GM12801 (cell line): ENCODE data around the gene NUCB1.

Source experiments
- TF ChIP-seq, protein P1 (sequence below): IDR thresholded peaks from one replicate; pipeline ENCODE4 v1.5.1; 2011; ENCODE audit warnings: control low read depth; ENCODE audit not compliant: insufficient read length; ENCODE audit errors: extremely low read depth

Gene NUCB1

DNA sequence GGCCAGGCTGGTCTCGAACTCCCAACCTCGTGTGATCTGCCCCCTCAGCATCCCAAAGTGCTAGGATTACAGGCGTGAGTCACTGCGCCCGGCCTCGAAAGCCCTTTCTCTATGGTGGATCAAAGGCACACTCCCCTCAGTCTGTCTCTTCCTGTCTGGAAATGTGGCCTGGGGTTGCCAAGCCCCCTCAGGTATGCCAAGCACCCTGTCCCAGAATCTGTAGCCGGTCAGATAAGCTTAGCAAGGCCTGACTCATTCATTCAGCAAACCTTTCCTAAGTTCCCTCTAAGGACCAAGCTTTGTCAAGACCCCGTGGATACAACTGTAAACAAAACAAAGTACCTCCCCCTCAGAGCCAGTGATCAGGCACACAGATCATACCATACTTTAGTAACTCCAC, 14.1 kb downstream of the NUCB1 start:
- TF ChIP-seq, protein P1, sequence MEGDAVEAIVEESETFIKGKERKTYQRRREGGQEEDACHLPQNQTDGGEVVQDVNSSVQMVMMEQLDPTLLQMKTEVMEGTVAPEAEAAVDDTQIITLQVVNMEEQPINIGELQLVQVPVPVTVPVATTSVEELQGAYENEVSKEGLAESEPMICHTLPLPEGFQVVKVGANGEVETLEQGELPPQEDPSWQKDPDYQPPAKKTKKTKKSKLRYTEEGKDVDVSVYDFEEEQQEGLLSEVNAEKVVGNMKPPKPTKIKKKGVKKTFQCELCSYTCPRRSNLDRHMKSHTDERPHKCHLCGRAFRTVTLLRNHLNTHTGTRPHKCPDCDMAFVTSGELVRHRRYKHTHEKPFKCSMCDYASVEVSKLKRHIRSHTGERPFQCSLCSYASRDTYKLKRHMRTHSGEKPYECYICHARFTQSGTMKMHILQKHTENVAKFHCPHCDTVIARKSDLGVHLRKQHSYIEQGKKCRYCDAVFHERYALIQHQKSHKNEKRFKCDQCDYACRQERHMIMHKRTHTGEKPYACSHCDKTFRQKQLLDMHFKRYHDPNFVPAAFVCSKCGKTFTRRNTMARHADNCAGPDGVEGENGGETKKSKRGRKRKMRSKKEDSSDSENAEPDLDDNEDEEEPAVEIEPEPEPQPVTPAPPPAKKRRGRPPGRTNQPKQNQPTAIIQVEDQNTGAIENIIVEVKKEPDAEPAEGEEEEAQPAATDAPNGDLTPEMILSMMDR: no peak

DNA sequence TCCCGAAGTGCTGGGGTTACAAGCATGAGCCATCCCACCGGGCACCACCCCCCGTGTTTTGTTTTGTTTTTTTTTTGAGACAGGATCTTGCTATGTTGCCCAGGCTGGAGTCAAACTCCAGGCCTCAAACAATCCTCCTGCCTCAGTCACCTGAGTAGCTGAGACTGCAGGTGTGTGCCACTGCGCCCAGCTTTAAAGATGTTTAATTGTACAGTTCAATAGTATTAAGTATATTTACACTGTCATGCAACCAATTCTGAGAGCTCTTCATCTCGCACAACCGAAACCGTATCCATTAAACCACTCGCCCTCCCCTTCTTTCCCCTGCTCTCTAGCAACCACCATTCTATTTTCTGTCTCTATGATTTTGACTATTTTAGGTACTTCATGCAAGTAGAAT, 15.6 kb downstream of the NUCB1 start:
- TF ChIP-seq, protein P1: no peak

DNA sequence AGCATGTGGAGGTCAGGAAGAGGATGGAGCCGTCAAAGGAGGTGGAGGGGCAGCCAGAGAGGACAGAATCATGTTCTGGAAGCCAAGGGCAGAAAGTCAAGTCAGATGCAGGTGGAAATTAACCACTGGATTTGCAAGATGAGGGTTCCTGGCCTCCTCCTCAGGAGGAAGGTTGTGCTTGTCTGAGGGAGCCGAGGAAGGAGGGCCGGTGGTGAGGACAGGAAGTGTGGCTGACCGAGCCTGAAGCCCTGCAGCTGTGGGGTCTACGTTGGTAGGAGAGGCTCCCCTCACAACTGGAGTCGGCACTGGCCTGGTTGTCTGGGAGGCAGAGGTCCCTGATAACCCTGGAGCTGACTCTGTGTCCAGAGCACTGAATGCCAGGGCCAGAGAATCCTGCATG, 18.0 kb downstream of the NUCB1 start:
- TF ChIP-seq, protein P1: no peak

DNA sequence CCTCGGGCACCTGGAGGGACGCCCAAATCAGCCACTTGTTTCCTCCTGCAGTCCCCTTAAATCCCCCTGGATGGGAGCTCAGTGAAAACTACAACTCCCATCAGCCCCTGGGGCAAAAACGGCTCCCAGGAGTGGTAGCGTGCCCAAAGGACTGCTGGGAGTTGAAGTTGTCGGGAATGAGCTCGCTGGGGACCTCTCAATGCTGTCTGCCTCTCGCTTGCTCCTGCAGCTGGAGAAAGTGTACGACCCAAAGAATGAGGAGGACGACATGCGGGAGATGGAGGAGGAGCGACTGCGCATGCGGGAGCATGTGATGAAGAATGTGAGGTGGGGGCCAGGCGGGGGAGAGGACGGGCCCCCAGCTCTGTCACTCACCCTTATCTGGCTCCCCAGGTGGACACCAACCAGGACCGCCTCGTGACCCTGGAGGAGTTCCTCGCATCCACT, 18.7 kb downstream of the NUCB1 start:
- TF ChIP-seq, protein P1: no peak

DNA sequence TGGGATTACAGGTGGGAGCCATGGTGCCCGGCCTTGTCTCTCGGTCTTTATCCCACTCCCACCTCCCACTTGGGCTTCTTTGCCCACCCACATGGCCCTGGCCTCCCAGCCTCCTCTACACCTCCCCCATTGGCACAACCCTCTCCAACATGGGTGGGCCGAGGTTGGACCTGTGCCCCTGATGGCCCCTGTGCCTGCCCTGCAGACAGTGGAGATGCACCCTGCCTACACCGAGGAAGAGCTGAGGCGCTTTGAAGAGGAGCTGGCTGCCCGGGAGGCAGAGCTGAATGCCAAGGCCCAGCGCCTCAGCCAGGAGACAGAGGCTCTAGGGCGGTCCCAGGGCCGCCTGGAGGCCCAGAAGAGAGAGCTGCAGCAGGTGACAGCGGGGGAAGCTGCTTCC, 20.8 kb downstream of the NUCB1 start:
- TF ChIP-seq, protein P1: no peak

DNA sequence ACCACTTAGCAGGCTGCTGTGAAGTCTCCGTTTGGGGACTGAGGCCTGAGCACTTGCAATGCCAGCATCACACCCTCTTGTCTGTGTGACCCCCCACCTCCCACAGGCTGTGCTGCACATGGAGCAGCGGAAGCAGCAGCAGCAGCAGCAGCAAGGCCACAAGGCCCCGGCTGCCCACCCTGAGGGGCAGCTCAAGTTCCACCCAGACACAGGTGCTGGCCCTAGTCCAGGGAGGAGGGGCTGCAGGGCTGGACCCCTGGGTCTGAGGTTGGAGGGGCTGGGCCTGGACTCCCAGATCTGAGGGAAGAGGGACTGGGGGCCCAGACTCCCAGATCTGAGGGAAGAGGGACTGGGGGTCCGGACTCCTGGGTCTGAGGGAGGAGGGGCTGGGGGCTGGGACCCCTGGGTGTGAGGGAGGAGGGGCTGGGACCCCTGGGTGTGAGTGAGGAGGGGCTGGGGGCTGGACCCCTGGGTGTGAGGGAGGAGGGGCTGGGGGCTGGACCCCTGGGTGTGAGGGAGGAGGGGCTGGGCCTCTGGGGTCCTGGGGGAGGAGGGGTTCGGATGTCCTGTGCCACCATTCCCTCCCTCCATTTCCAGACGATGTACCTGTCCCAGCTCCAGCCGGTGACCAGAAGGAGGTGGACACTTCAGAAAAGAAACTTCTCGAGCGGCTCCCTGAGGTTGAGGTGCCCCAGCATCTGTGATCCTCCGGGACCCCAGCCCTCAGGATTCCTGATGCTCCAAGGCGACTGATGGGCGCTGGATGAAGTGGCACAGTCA, 21.8 kb downstream of the NUCB1 start:
- TF ChIP-seq, protein P1: no peak

DNA sequence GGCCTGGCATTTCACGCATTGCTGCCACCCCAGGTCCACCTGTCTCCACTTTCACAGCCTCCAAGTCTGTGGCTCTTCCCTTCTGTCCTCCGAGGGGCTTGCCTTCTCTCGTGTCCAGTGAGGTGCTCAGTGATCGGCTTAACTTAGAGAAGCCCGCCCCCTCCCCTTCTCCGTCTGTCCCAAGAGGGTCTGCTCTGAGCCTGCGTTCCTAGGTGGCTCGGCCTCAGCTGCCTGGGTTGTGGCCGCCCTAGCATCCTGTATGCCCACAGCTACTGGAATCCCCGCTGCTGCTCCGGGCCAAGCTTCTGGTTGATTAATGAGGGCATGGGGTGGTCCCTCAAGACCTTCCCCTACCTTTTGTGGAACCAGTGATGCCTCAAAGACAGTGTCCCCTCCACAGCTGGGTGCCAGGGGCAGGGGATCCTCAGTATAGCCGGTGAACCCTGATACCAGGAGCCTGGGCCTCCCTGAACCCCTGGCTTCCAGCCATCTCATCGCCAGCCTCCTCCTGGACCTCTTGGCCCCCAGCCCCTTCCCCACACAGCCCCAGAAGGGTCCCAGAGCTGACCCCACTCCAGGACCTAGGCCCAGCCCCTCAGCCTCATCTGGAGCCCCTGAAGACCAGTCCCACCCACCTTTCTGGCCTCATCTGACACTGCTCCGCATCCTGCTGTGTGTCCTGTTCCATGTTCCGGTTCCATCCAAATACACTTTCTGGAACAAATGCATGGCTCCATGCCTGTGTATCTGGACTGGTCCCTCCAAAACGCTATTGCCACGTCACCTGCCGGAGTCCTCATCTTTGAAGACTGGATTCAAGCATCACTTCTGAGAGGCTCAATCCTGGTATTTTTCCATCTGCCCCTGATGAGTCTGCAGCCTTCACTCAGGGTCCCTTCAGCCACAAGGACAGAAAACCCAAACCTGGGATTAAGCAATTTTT, 22.7 kb downstream of the NUCB1 start:
- TF ChIP-seq, protein P1: no peak
